Gastroesophageal sphincter (tissue), 3 donors: Measurements from ENCODE around the gene PKIB.

Source experiments
- CTCF ChIP-seq, 4 experiments: fragments of 200-600 bp in 2 of 4; fragments of 450-650 bp in 2 of 4; sonication (generic) in 1 of 4; IDR thresholded peaks; one replicate each; pipeline ENCODE4 v1.5.1; 2017 to 2019; ENCODE audit warnings: antibody characterized with exemption in 4 of 4, mild to moderate bottlenecking in 2 of 4, moderate library complexity in 2 of 4
- EP300 ChIP-seq: sonication (generic); formaldehyde crosslinking; IDR thresholded peaks from one replicate; pipeline ENCODE4 v1.6.1; 2017; ENCODE audit warnings: antibody characterized with exemption, mild to moderate bottlenecking
- POLR2A ChIP-seq, 2 donors: fragments of 450-650 bp; IDR thresholded peaks; one replicate each; pipeline ENCODE4 v1.6.1; 2017; ENCODE audit warnings: antibody characterized with exemption in 2 of 2, mild to moderate bottlenecking in 2 of 2, moderate library complexity in 1 of 2
- POLR2AphosphoS5 ChIP-seq: sonication (generic); formaldehyde crosslinking; IDR thresholded peaks from one replicate; pipeline ENCODE4 v1.6.1; 2017; ENCODE audit warnings: antibody characterized with exemption

- TF ChIP-seq CTCF (IDR thresholded peaks at IDR 0.05) (no peak), POLR2A (IDR thresholded peaks at IDR 0.05) (no peak), POLR2AphosphoS5 (no peak), EP300 (no peak)
Observed at GRCh38 chr6:122694075-122694474, 83.9 kb downstream of the PKIB start.
